Right atrium auricular region (tissue), 2 donors: ENCODE results near the gene NOC4L. TPM values are rescaled to one million over a fixed set of nuclear protein-coding genes. Genes with fewer than 3 reads are reported as not detected.

Experiments
- DNase-seq: peaks from one replicate; pipeline ENCODE4 v3.0.0-alpha.2; 2019; ENCODE audit warnings: low spot score
- H3K27ac ChIP-seq, 2 donors: fragments of 200-600 bp; sonication (generic); 1 replicate in 1 of 2; 2 replicates in 1 of 2; pipeline ENCODE4 v1.5.1; 2016 to 2019
- H3K27me3 ChIP-seq, 2 donors: fragments of 200-600 bp; sonication (generic); one replicate each; pipeline versions ENCODE4 v1.5.1 to v1.6.0; 2017 to 2019
- H3K36me3 ChIP-seq: fragments of 200-600 bp; sonication (generic); one replicate; pipeline ENCODE4 v1.5.1; 2016
- H3K4me1 ChIP-seq, 2 donors: fragments of 200-600 bp; sonication (generic); one replicate each; pipeline versions ENCODE4 v1.5.1 to v1.6.0; 2017 to 2019
- H3K4me3 ChIP-seq, 2 donors: fragments of 200-600 bp; sonication (generic); 1 replicate in 1 of 2; 2 replicates in 1 of 2; pipeline ENCODE4 v1.5.1; 2017 to 2019; ENCODE audit warnings: mild to moderate bottlenecking in 1 of 2, moderate library complexity in 1 of 2
- H3K9me3 ChIP-seq, 2 donors: fragments of 200-600 bp; sonication (generic); one replicate each; pipeline ENCODE4 v1.5.1; 2019
- CTCF ChIP-seq, 2 donors: fragments of 200-600 bp; sonication (generic); IDR thresholded peaks; one replicate each; pipeline ENCODE4 v1.5.1; 2019; ENCODE audit warnings: antibody characterized with exemption in 2 of 2
- total RNA-seq, 2 donors: library from RNA; depleted of rRNA; stranded (reverse); fragments of >200 nt; gene quantifications; one replicate each; pipeline ENCODE4 v1.1.0, GENCODE V29; 2016

The NOC4L gene
- total RNA-seq, 2 donors from 2014 or later = 6.9 to 9.9 TPM

DNA sequence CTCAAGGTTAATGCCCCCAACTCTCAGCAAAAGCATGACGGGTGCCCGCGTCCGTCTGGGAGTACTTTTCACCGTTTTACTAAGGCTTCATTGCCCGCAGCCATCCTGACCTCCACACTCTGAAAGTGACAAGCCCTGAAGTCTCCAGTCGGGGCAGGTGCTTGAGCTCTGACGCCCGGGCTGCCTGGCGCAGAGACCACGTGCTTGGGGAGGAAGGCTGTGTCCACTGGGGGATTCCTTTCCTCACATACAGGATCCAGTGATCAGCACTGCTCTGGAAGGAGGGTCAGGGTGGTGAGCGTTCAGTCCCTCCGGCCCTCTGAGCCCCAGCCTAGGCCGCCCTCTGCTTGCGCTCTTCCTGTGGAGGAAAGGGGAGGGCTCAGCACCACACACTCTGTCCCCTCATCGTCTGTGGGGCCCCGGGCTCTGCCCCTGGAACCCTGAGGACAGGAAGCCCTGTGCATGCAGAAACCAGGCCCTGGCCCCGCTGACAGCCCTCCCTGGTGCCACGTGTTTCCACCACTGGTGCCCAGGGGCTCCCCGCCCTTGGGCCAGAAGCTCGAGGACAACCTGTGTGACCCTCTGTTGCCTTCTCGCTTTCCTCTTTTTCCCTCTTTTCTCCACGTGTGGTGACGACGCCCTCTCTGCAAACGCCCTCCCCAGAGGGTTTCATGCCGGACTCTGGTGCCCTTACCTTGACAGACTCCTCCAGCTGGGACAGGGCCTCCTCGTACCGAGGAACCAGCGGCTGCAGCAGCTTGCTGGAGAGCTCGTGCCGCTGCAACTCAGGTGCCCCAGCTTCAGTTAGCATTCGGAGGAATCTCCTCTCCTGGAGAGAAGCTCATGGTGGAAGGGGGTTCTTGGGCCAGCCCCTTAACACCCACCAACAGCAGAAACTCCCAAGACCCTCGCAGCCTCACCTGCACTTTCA lies 5.1 kb upstream of the NOC4L start:
- no peak overlapping the region for H3K27ac ChIP-seq
- no peak overlapping the region for H3K4me3 ChIP-seq
- H3K4me1 ChIP-seq = peaks cover 0 to 12% of the 10 kb centered on the region in 2 donors
- peaks cover 39% of the 10 kb centered on the region for H3K36me3 ChIP-seq
- TF ChIP-seq CTCF (IDR thresholded peaks at IDR 0.05) = no peak
- H3K27me3 ChIP-seq = no peaks in the 10 kb centered on the region
- DNase-seq = no peak
- H3K9me3 ChIP-seq = no peaks in the 10 kb centered on the region

GRCh38 chr12:132139912-132140311 lies 4.3 kb upstream of the NOC4L start:
- TF ChIP-seq CTCF (IDR thresholded peaks at IDR 0.05) = no peak
- Histone ChIP-seq H3K27ac (no peak overlapping the region), H3K9me3 (no peaks in the 10 kb centered on the region), H3K27me3 (no peaks in the 10 kb centered on the region), H3K4me3 (no peak overlapping the region), H3K4me1 (peaks cover 0 to 15% of the 10 kb centered on the region in 2 donors), H3K36me3 (peaks cover 39% of the 10 kb centered on the region)
- DNase-seq = no peak

- no peak overlapping the region for H3K4me3 ChIP-seq
- TF ChIP-seq CTCF (IDR thresholded peaks at IDR 0.05) = no peak
- no peak for DNase-seq
- H3K27ac ChIP-seq = no peak overlapping the region
- no peaks in the 10 kb centered on the region for H3K9me3 ChIP-seq
- peaks cover 39% of the 10 kb centered on the region for H3K36me3 ChIP-seq
- H3K27me3 ChIP-seq = no peaks in the 10 kb centered on the region
- H3K4me1 ChIP-seq = peaks cover 0 to 21% of the 10 kb centered on the region in 2 donors
Measured at GRCh38 chr12:132140501-132140900, 3.8 kb upstream of the NOC4L start.

DNA sequence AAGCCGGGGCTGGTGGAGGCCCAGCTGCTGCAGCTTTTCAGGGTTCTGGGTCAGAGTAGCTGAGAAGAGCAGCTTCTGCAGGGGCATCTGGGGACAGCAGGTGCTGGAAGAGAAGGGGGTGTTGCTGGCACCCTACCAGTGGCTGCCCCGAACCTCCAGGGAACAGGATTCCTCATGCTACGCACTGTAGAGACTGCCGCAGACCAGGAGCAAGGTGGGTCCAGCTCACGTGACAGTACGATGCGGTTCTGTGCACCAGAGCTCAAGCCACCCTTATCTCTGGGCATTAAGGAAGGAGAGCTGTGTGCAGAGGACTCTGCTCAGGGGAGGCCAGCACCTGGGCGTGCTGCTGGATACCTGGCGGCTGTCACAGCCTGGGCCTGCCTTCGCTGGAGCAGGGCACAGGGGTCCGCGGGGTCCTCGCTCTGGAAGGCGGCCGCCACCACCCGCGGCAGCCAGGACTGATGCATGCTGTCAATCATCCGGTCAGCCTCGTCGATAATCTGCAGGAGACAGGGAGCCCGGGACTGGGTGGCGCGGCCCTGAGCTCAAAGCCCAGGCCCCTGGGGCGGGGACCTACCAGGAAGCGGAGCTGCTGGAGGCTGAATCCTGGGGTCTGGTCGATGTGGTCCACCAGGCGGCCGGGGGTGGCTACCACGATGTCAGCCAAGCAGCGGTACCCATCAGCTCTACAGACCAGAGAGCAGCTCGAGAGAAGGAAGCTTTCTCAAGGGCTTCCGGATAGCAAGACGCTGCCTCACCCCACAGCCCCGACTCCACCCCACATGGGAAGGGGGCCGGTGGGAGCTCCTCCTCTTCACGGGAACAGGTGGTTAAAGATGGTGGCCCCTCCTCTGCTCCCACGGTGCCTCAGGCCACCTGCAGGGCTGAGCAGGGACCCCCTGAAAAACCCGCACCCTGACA lies 3.1 kb upstream of the NOC4L start:
- Histone ChIP-seq H3K4me3 (no peak overlapping the region), H3K27me3 (no peaks in the 10 kb centered on the region), H3K36me3 (peaks cover 39% of the 10 kb centered on the region), H3K4me1 (peaks cover 0 to 24% of the 10 kb centered on the region in 2 donors), H3K9me3 (no peaks in the 10 kb centered on the region), H3K27ac (no peak overlapping the region)
- no peak for DNase-seq
- no peak for TF ChIP-seq CTCF (IDR thresholded peaks at IDR 0.05)

GRCh38 chr12:132141976-132142678 lies 2.1 kb upstream of the NOC4L start:
- H3K4me3 ChIP-seq = no peak overlapping the region
- TF ChIP-seq CTCF (IDR thresholded peaks at IDR 0.05) = no peak

More at GRCh38 chr12:132141976-132142678, 2.1 kb upstream of the NOC4L start:
- Histone ChIP-seq H3K27me3 (no peaks in the 10 kb centered on the region), H3K36me3 (peaks cover 39% of the 10 kb centered on the region), H3K27ac (no peak overlapping the region), H3K9me3 (no peaks in the 10 kb centered on the region), H3K4me1 (peaks cover 0 to 24% of the 10 kb centered on the region in 2 donors)
- DNase-seq = no peak
